ENCODE measurements around the gene PSMB11. TPM values are rescaled to one million over a fixed set of nuclear protein-coding genes. Genes with fewer than 3 reads are reported as not detected.

The PSMB11 gene
- total RNA-seq, 4 donors from 2014 or later: not detected

DNA sequence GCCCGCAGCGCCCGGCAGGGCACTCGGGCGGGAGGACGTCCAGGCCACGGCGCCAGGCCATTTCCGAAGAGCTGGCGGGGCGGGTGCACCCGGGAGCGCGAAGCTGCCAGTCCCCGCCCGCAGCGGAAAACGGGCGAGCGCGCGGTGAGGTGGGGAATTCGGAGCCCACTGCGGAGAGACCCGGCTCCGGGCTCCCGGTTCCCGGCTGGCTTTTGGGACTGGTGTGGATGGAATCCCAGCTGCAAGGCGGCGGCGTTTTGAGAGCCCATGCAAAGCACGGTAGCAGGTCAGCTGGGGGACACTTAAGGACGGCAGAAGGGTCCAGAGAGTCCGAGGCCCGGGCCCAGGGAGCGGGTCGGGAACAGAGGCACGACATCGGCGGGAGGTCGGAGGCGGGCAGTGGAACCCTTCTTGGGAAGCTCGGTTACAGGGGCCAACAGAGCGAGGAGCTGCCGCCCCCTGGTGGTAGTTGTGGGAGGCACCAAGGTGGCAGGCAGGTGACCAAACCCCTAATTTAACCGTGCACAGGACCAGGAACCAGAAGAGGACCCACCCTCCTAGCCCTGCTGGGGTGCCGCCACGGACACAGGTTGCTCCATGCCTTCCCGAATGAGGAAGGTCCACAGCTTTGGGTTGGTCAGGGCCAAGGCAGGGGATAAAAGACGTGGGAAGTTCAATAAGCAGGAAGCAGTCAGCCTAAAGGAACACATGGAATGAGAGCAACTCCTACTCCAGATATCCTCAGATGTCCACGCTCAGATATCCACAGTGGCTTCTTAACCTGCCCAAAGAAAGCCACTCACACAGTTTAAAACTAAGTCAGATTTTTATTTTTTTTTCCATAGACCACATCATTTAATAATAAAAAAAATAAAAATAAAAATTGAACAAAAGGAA is 16.0 kb downstream of the PSMB11 start:
- TF ChIP-seq, protein P1, sequence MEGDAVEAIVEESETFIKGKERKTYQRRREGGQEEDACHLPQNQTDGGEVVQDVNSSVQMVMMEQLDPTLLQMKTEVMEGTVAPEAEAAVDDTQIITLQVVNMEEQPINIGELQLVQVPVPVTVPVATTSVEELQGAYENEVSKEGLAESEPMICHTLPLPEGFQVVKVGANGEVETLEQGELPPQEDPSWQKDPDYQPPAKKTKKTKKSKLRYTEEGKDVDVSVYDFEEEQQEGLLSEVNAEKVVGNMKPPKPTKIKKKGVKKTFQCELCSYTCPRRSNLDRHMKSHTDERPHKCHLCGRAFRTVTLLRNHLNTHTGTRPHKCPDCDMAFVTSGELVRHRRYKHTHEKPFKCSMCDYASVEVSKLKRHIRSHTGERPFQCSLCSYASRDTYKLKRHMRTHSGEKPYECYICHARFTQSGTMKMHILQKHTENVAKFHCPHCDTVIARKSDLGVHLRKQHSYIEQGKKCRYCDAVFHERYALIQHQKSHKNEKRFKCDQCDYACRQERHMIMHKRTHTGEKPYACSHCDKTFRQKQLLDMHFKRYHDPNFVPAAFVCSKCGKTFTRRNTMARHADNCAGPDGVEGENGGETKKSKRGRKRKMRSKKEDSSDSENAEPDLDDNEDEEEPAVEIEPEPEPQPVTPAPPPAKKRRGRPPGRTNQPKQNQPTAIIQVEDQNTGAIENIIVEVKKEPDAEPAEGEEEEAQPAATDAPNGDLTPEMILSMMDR (IDR thresholded peaks at IDR 0.05; ENCODE audit: low read depth): no peak

DNA sequence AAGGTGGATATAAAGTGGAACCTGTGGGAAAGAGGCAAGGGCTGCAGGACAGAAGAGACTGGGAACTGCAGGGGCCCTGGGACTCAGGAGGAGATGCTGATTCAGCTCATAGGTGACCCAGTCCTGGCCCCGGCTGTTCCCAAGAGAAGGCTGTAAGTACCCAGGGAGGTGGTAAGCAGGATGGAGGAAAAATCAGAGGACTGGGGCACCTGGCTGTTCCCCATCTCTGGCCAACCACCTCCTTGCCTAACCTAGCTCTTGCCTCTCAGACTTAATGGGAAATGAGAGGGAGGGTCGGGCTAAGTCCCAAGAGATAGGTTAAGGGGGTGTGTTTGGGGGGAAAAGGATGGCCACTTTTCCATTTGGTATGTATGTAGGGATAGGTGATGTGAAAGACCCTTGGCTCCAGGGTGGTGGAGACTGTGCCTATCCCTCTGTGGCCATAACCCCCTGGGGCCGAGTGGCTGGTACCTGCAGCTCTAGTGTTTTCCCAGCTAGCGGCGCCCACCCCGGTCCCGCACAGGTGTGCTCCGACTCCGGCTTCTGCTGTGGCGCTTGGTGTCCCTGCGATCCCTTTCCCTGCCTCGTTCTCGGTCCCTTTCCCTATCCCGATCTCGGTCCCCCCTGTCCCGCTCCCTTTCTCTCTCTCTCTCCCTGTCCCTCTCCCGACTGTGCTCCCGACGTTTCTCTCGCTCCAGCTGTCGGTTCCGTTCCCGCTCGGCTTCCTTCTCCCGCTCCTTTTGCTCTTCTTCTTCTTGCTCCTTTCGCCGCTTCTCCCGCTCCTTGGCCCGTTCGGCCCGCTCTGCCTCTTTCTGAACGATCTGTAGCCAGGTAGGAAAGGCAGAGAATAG is 16.9 kb downstream of the PSMB11 start:
- TF ChIP-seq, protein P1 (IDR thresholded peaks at IDR 0.05; ENCODE audit: low read depth): no peak

DNA sequence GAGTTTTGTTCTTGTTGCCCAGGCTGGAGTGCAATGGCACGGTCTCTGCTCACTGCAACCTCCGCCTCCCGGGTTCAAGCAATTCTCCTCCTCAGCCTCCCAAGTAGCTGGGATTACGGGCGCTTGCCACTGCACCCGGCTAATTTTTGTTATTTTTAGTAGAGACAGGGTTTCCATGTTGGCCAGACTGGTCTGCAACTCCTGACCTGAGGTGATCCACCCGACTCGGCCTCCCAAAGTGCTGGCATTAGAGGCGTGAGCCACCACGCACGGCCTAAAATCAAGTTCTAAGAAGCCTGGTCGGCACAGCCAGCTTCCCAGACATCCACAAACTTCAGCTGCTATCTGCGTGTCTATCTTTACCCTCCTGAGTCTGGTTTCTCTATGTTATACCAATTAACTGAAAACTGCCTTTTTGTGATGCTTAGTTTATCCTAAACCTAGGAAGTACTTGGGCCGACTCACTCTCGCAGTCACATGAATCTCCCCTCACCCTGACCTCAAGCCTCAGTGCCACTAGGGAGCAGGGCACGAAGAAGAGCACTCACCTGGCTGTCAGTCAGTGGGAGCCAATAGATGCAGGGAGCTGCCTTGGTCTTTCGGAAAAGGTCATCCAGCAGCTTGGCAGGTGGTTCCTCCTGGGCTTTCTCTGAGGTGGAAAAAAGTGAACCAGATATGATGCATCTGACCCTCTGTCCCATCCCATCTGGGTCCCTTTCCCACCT is 18.7 kb downstream of the PSMB11 start:
- TF ChIP-seq, protein P1 (IDR thresholded peaks at IDR 0.05; ENCODE audit: low read depth): no peak

DNA sequence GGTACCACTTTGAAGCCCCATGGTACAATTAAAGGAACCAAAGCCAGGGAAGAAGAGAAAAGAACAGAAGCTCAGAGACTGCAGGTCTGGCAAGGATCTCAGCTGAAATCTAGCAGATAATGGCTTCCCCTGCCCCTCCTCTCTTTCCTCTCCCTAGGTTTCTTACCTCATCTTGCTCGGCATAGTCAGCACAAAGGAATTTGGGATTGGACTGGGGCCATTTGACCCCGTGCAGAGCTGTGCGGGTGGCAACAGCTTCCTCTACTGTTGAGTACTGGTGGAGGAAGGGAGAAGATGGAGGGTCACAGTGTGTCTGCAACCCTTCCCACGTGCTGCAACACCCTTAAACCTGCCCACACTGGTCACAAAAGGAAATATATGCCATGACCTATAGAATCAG is 20.0 kb downstream of the PSMB11 start:
- TF ChIP-seq, protein P1 (IDR thresholded peaks at IDR 0.05; ENCODE audit: low read depth): no peak

DNA sequence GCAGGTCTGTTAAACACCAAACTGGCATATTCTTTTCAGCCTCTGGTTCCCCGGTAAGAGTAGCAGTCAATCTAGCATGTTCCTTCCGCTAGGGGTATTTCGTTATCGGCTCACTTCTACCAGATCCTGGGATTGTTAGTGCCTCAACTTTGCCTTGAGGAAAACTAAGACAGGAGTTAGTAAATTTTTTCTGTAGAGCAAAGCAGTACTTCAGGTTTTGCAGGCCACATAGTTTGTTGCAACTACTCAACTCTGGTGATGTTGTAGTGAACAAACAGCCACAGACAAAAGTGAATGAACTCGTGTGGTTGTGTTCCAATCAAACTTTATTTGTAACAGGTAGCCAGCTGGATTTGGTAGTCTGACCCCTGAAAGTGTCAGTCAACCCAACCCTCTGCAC is 21.6 kb downstream of the PSMB11 start:
- TF ChIP-seq, protein P1 (IDR thresholded peaks at IDR 0.05; ENCODE audit: low read depth): no peak

DNA sequence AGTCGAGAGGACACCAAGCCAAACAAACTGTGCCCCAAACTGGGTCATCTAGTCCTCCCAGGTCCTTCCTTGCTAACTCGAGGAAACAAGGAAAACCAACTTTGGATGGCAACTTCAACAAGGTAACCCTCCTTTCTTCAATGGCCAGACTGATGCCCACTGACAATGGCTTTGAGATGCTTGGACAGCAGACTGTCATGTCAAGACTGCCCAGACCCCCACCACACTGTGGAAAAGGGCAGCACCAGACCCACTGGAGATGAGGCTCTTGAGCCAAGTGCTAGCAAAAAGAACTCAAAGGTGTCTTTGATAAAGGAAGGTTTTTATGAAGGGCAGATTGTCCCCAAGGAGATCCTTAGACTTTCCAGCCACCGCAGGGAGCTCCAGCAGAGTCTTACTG is 24.4 kb downstream of the PSMB11 start:
- TF ChIP-seq, protein P1 (IDR thresholded peaks at IDR 0.05; ENCODE audit: low read depth): no peak
